HepG2 (cell line): ENCODE measurements around the gene VPS54. TPM values are rescaled to one million over a fixed set of nuclear protein-coding genes. Genes with fewer than 3 reads are reported as not detected.

Experiments
- DZIP1 ChIP-seq: sonication (generic); formaldehyde crosslinking; IDR thresholded peaks from 2 replicates; pipeline ENCODE4 v1.5.0; 2020; ENCODE audit warnings: mild to moderate bottlenecking, missing genetic modification reagents
- NCOA2 ChIP-seq: sonication (generic); formaldehyde crosslinking; IDR thresholded peaks from 2 replicates; pipeline ENCODE4 v1.8.0; 2022; ENCODE audit warnings: inconsistent platforms
- PHF8 ChIP-seq: sonication (generic); formaldehyde crosslinking; IDR thresholded peaks from 2 replicates; pipeline ENCODE4 v1.5.0; 2020; ENCODE audit warnings: missing genetic modification reagents
- PRDM10 ChIP-seq: sonication (generic); formaldehyde crosslinking; IDR thresholded peaks from 2 replicates; pipeline ENCODE4 v1.4.0; 2020; ENCODE audit warnings: low read depth, missing genetic modification reagents
- REST ChIP-seq, 2 experiments: IDR thresholded peaks; 2 replicates each; pipeline ENCODE4 v1.6.1; 2011 to 2012; ENCODE audit warnings: low read length in 2 of 2, borderline replicate concordance in 1 of 2, low read depth in 1 of 2, mild to moderate bottlenecking in 1 of 2, moderate library complexity in 1 of 2
- ZFP91 ChIP-seq: sonication (generic); formaldehyde crosslinking; IDR thresholded peaks from 2 replicates; pipeline ENCODE4 v1.9.0; 2022; ENCODE audit warnings: missing genetic modification reagents, mild to moderate bottlenecking, borderline replicate concordance
- ZNF501 ChIP-seq: sonication (generic); formaldehyde crosslinking; IDR thresholded peaks from 2 replicates; pipeline ENCODE4 v1.5.1; 2020; ENCODE audit warnings: mild to moderate bottlenecking, moderate library complexity, missing genetic modification reagents
- ZNF687 ChIP-seq: sonication (generic); formaldehyde crosslinking; IDR thresholded peaks from 2 replicates; pipeline ENCODE4 v1.5.1; 2020; ENCODE audit warnings: mild to moderate bottlenecking, missing genetic modification reagents, moderate library complexity
- polyA plus RNA-seq, 8 experiments: library from polyadenylated mRNA; depleted of rRNA in 3 of 8; stranded (reverse) in 7 of 8; unstranded in 1 of 8; fragments of >200 nt; fragmentation: Illumina TruSeq in 4 of 8; extraction: Trizol in 4 of 8; gene quantifications; 2 replicates each; pipeline versions ENCODE4 v1.2.1 to v1.2.3, GENCODE V29; 2011 to 2016; ENCODE audit warnings: low read depth in 4 of 8, missing spikeins in 1 of 8, mixed read lengths in 1 of 8; ENCODE audit not compliant: insufficient read depth in 1 of 8
- total RNA-seq, 5 experiments: library from RNA; depleted of rRNA; stranded (reverse); fragments of >200 nt; fragmentation: Illumina TruSeq; extraction: Trizol; gene quantifications; 2 replicates each; pipeline ENCODE4 v1.2.3, GENCODE V29; 2016; ENCODE audit warnings: low read depth in 1 of 5

Gene VPS54
- total and polyA plus RNA-seq, 2 of the 13 experiments (the other 11 are each of a cell fraction or from before 2014, with no cell fraction given), result 64.7 to 77.5 TPM

GRCh38 chr2:64019083-64019974 lies at the start of gene VPS54 (continued):
- TF ChIP-seq PRDM10 (CRISPR knock-in tag), result no peak
- TF ChIP-seq PHF8 (CRISPR knock-in tag), result peak; percentile 92
- TF ChIP-seq REST (IDR thresholded peaks at IDR 0.05; ENCODE audit: borderline replicate concordance in 1 of 2, low read depth in 1 of 2, low read length in 2 of 2), result no peak
- TF ChIP-seq DZIP1, result peak; percentile 36; the same call in 1 of the 2 replicates
- peak; percentile 92 for TF ChIP-seq ZNF687 (CRISPR knock-in tag)
- peak; percentile 52 for TF ChIP-seq ZFP91 (CRISPR knock-in tag)
- no peak for TF ChIP-seq NCOA2 (CRISPR knock-in tag)
- peak; percentile 37; the same call in 1 of the 2 replicates for TF ChIP-seq ZNF501 (CRISPR knock-in tag)
